ENCODE data around the gene NHP2. TPM values are rescaled to one million over a fixed set of nuclear protein-coding genes. Genes with fewer than 3 reads are reported as not detected.
"Not testable (repeated sequence)": the region's sequence is repeated elsewhere in the genome, so short reads cannot be mapped to it uniquely, and the experiment has no call there.

Gene NHP2
- total RNA-seq = 88.1 and 102 TPM in 2 replicates

- no peak for TF ChIP-seq CTCF (IDR thresholded peaks at IDR 0.05; ENCODE audit: insufficient read depth, low read depth, low read length)
- DNase-seq (ENCODE audit: low read depth) = peak; percentile 99
- peak within 1 kb of the TSS; percentile 76 for H3K4me3 ChIP-seq (ENCODE audit: low read depth, low read length)
These were observed at the start of gene NHP2 for GRCh38 chr5:178153530-178154340. Gene NHP2, minus strand, starts transcription at chr5:178153885. Its CDS starts 68 bp downstream, at chr5:178153817.

GRCh38 chr5:178202541-178202940, 48.9 kb upstream of the NHP2 start:
- DNase-seq (ENCODE audit: low read depth) = no peak
- no peak overlapping the region for H3K4me3 ChIP-seq (ENCODE audit: low read depth, low read length)
- TF ChIP-seq CTCF (IDR thresholded peaks at IDR 0.05; ENCODE audit: insufficient read depth, low read depth, low read length) = no peak

GRCh38 chr5:178201927-178202235, 48.2 kb upstream of the NHP2 start:
- H3K4me3 ChIP-seq (ENCODE audit: low read depth, low read length) = no peak overlapping the region
- no peak for TF ChIP-seq CTCF (IDR thresholded peaks at IDR 0.05; ENCODE audit: insufficient read depth, low read depth, low read length)
- DNase-seq (ENCODE audit: low read depth) = no peak

- no peak for TF ChIP-seq CTCF (IDR thresholded peaks at IDR 0.05; ENCODE audit: insufficient read depth, low read depth, low read length)
- no peak overlapping the region for H3K4me3 ChIP-seq (ENCODE audit: low read depth, low read length)
- DNase-seq (ENCODE audit: low read depth) = no peak
These were observed 47.7 kb upstream of the NHP2 start for GRCh38 chr5:178201221-178201926.

- DNase-seq (ENCODE audit: low read depth) = no peak
- H3K4me3 ChIP-seq (ENCODE audit: low read depth, low read length) = no peak overlapping the region
- no peak for TF ChIP-seq CTCF (IDR thresholded peaks at IDR 0.05; ENCODE audit: insufficient read depth, low read depth, low read length)
These were observed 46.1 kb upstream of the NHP2 start for GRCh38 chr5:178199581-178200434.

- no peak overlapping the region for H3K4me3 ChIP-seq (ENCODE audit: low read depth, low read length)
- no peak for DNase-seq (ENCODE audit: low read depth)
- TF ChIP-seq CTCF (IDR thresholded peaks at IDR 0.05; ENCODE audit: insufficient read depth, low read depth, low read length) = no peak
These were observed 45.0 kb upstream of the NHP2 start for GRCh38 chr5:178198706-178199105.

GRCh38 chr5:178198151-178198550, 44.5 kb upstream of the NHP2 start:
- not testable (repeated sequence) for DNase-seq (ENCODE audit: low read depth); H3K4me3 ChIP-seq (ENCODE audit: low read depth, low read length)
